Measurements from ENCODE around the gene PITRM1.
"Not testable (repeated sequence)": the region's sequence is repeated elsewhere in the genome, so short reads cannot be mapped to it uniquely, and the experiment has no call there.

Gene PITRM1

DNA sequence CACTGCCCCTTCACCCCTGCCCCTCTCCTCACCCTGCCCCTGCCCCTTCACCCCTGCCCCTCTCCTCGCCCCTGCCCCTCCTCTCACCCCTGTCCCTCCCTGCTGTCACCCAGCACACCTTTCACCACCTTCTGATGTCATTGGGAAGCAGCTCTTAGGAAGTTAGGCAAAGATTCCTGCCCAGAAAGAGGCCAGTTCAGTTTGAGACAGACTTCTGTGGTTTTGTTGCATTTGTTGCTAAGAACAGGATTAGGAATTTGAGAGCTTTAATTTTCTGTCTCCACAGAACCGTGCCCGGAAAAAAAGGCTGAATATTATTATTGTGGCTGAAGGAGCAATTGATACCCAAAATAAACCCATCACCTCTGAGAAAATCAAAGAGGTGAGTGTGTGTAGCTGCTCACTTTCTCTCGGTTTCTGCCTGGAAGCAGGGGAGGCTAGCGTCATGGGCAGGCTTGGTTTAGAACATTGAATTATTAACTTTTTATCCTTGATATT lies 65.6 kb downstream of the PITRM1 start:
- DNase-seq (ENCODE audit: insufficient read length, low spot score) (no peak), FAIRE-seq (no peak)
- no peak for TF ChIP-seq POLR2A (IDR thresholded peaks at IDR 0.05; ENCODE audit: low read depth, low read length)

DNA sequence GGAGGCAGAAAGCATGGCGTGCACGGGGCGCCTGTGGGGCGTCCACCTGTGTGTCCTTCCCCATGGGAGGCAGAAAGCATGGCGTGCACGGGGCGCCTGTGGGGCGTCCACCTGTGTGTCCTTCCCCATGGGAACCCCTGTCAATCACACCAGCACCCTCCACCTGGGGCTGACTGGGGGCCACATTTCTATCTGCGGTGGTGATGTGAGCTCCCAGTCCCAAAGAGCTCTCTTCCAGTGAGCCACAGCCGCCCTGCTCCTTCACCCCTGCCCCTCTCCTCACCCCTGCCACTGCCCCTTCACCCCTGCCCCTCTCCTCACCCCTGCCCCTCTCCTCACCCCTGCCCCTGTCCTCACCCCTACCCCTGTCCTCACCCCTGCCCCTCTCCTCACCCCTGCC lies 66.3 kb downstream of the PITRM1 start:
- FAIRE-seq; DNase-seq (ENCODE audit: insufficient read length, low spot score): not testable (repeated sequence)

DNA sequence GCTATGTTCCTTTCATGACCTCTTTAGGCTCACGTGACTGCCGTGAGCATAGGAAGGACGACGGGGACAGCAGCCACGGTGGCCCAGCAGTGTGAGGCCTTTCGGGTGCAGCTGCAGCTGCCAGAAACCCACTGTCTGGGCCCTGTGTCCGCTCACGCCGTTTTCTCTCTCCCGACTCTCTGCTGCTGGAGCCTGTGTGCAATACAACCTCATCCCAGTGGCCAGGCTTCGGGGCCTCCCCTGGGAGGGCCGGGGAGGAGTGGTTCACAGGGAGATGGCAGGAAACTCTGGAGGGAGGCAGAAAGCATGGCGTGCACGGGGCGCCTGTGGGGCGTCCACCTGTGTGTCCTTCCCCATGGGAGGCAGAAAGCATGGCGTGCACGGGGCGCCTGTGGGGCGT lies 66.7 kb downstream of the PITRM1 start:
- FAIRE-seq, result no peak
- DNase-seq (ENCODE audit: insufficient read length, low spot score), result no peak
- TF ChIP-seq POLR2A (IDR thresholded peaks at IDR 0.05; ENCODE audit: low read depth, low read length), result no peak

GRCh38 chr10:3105166-3105565 lies 67.4 kb downstream of the PITRM1 start:
- DNase-seq (ENCODE audit: insufficient read length, low spot score), result no peak
- FAIRE-seq, result no peak
- no peak for TF ChIP-seq POLR2A (IDR thresholded peaks at IDR 0.05; ENCODE audit: low read depth, low read length)

DNA sequence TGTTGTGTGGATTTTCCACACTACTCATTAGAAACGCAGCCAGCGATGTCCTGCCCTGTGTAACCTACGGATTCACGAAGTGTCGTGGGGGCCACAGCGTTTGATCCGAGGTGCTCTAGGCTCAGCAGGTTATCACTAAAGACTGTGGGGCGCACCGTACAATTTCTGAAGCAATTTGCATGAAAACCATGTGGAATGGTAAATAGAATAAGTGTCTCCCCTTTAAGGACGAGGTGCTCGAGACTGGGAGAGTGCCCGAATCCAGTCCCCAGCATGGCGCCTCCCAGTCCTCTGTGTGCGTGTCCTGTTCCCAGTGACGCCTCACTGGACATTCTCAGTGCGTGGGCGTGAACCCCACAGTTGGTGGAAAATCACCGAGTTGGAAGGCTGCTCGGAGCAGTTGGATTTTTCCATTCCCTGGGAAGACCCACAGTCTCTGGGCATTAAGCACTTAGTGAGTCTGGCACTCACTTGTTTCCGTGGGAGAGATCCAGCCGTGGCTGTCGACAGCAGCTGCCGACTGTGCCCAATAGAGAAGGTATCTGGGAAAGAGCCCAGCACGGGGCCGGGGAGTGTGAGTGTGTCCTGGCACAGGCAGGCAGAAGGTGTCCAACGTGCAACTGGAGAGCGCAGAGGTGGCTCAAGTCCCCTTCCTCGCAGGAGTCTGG lies 68.2 kb downstream of the PITRM1 start:
- DNase-seq (ENCODE audit: insufficient read length, low spot score) (no peak), FAIRE-seq (no peak)
- TF ChIP-seq POLR2A (IDR thresholded peaks at IDR 0.05; ENCODE audit: low read depth, low read length), result no peak

- TF ChIP-seq POLR2A (IDR thresholded peaks at IDR 0.05; ENCODE audit: low read depth, low read length), result no peak
- DNase-seq (ENCODE audit: insufficient read length, low spot score), result no peak
- no peak for FAIRE-seq
Observed at GRCh38 chr10:3103646-3104045, 68.9 kb downstream of the PITRM1 start.

- TF ChIP-seq POLR2A (IDR thresholded peaks at IDR 0.05; ENCODE audit: low read depth, low read length), result no peak
- no peak for FAIRE-seq
- DNase-seq (ENCODE audit: insufficient read length, low spot score), result no peak
Observed at GRCh38 chr10:3102720-3103427, 69.7 kb downstream of the PITRM1 start.

DNA sequence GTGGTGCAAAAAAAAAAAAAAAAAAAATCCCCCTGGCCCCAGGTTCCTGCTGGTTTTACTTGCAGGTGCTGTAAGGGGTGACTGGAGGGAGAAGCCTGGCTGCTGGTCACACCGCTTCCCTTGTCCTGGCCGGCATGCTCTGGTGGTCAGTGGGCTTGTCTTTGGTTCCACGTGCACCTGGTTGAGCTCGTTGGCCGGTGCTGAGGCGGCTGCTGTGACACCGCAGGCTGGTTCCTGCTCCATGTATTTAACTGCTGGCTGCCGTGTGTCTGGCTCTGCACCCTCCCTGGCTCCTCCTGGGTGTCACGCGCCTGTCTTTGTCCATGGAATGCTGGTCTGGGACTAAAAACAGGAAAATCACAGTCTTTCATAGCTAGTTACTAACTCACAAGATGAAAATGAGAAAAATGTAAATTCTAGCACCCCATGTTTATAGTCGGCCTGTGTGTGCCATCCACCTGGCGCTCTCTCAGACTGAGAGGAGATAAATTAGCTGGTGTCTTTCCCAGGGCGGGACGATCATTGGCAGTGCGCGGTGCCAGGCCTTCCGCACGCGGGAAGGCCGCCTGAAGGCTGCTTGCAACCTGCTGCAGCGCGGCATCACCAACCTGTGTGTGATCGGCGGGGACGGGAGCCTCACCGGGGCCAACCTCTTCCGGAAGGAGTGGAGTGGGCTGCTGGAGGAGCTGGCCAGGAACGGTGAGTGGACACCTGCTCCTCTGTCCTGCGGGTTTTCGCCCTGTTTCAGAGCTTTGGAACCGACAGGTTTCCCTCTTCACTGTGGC lies 71.5 kb downstream of the PITRM1 start:
- FAIRE-seq (no peak), DNase-seq (ENCODE audit: insufficient read length, low spot score) (no peak)
- no peak for TF ChIP-seq POLR2A (IDR thresholded peaks at IDR 0.05; ENCODE audit: low read depth, low read length)

DNA sequence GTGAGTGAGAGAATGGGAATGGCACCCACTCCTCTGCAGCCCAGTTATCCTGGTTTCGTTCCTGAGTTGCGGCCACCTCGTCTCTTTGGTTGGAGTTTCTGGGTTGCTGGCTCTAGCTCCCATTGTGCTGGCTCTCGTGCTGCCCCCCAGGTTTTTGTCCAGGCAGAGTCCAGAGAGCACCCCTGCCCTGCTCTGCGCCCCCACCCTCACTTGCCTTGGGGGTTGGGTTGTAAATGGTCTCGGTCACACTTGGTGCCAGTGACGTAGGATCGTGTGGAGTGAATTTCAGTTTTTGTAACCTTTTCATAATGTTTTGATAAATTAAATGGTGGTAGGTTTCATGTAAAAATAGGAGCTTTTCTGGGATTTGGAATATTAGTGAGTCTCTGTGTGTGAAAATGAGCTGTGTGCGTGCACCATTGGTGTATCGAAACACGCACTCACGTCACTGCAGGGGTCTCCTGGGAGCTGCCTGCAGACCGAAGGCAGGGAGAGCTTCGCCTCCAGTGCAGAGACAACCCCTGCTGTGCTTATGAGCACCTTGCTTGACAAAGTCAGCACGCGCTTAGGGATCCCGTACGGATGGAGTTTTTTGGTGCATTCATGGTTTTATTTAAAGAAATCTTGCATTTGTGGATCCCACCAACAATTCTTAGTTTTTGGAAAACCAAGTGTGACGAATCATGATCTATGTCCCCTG lies 72.3 kb downstream of the PITRM1 start:
- TF ChIP-seq POLR2A (IDR thresholded peaks at IDR 0.05; ENCODE audit: low read depth, low read length), result no peak
- DNase-seq (ENCODE audit: insufficient read length, low spot score), result no peak
- no peak for FAIRE-seq

DNA sequence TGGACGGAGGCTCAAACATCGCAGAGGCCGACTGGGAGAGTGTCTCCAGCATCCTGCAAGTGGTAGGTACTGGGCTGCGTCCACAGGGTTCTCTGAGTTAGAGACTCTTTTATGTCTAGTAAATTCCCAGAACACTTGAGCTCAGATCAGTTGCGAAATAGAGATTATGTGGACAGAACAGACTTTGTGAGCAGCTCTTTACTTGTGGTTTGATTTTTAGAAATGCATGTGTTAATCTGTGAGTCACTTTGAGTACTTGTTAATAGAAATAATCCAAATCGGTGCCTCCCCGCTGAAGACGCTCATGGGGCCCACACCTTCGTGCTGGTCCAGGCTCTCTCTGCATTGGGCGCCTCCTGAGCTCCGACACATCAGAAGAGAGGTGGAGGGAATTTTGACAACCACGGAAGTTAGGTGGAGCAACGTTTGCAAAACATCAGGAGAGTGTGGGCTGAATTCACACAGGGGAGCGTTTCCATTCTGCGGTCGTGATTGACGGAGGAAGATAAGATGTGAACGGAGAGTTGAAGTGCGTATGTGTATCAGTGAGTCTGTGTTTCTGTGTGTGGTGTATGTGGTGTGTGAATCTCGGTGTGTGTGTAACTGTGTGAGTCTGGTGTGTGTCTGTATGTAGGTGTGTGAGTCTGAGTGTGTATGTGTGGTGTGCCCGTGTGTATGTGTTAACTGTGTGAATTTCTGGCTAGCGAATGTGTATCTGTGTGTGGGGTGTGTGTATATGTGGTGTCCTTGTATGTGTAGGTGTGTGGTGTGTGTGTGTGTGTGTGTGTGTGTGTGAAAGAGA lies 73.1 kb downstream of the PITRM1 start:
- DNase-seq (ENCODE audit: insufficient read length, low spot score) (no peak), FAIRE-seq (no peak)
- no peak for TF ChIP-seq POLR2A (IDR thresholded peaks at IDR 0.05; ENCODE audit: low read depth, low read length)

DNA sequence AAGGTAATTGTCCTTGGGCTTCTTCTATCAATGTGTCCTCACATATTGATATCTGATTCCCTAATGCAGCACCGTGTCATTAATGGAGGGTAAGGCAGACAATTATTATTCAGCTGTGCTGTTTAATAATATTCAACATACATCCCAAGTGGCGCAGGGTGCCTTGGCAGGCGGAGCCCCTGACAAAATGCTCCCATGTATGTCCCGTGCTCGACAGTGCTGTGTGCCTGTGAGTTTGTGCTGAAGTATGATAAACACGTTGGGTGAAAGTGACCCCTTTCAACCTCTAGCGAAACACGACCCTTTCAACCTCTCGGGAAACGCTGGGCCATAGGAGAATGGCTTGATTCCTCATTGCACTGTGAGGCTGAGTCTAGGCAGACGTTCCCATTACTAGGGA lies 73.9 kb downstream of the PITRM1 start:
- no peak for FAIRE-seq
- DNase-seq (ENCODE audit: insufficient read length, low spot score), result no peak
- TF ChIP-seq POLR2A (IDR thresholded peaks at IDR 0.05; ENCODE audit: low read depth, low read length), result no peak

- no peak for FAIRE-seq
Observed at GRCh38 chr10:3097160-3097559, 75.4 kb downstream of the PITRM1 start.

DNA sequence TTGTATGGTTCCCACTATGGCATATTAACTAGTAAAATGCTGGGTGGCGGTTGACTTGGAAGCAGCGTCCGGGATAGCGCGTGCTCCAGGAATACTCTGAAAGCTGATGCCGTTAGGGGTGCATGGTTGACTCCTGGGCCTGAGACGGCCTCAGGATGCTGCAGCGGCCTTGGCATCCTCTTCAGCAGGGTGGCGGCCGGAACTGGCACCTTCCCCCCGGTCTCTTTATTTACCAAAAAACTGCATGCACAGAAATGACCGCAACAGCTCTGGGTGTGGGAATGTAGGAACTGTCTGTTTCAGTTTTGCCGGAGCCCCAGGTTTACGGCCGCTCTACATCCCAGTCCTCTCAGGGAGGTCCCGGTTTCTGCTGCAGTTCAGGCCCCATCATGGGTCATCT lies 76.4 kb downstream of the PITRM1 start:
- FAIRE-seq (no peak), DNase-seq (ENCODE audit: insufficient read length, low spot score) (no peak)
- TF ChIP-seq POLR2A (IDR thresholded peaks at IDR 0.05; ENCODE audit: low read depth, low read length), result no peak

More at GRCh38 chr10:3097160-3097559, 75.4 kb downstream of the PITRM1 start:
- TF ChIP-seq POLR2A (IDR thresholded peaks at IDR 0.05; ENCODE audit: low read depth, low read length), result no peak
- no peak for DNase-seq (ENCODE audit: insufficient read length, low spot score)
